NB4 (cell line): ENCODE data around the gene DESI2.
"Not testable (repeated sequence)": the region's sequence is repeated elsewhere in the genome, so short reads cannot be mapped to it uniquely, and the experiment has no call there.

Experiments used
- CTCF ChIP-seq: IDR thresholded peaks from one replicate; pipeline ENCODE4 v1.5.1; 2012; ENCODE audit warnings: low read depth, low read length
- POLR2A ChIP-seq: IDR thresholded peaks from 2 replicates; pipeline ENCODE4 v1.6.1; 2011; ENCODE audit warnings: mild to moderate bottlenecking; ENCODE audit not compliant: insufficient read length; ENCODE audit errors: extremely low read depth

- not testable (repeated sequence) for TF ChIP-seq POLR2A, CTCF
Measured at GRCh38 chr1:244682087-244682486, 29.2 kb downstream of the DESI2 start.
